Brain pericyte (primary cell): ENCODE data around the gene TMEM233.
"Not testable (repeated sequence)": the region's sequence is repeated elsewhere in the genome, so short reads cannot be mapped to it uniquely, and the experiment has no call there.

Experiments
- DNase-seq: peaks from one replicate; pipeline ENCODE4 v3.0.0-alpha.2; 2012; ENCODE audit warnings: low read depth, low spot score

The TMEM233 gene

DNA sequence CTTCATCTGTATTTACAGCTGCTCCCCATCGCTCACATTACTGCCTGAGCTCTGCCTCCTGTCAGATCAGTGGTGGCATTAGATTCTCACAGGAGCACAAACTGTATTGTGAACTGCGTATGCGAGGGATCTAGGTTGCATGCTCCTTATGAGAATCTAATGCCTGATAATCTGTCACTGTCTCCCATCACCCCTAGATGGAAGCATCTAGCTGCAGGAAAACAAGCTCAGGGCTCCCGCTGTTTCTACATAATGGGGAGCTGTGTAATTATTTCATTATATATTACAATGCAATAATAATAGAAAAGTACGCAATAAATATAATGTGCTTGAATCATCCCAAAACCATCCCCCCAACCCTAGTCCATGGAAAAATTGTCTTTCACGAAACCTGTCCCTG, 64.6 kb downstream of the TMEM233 start:
- not testable (repeated sequence) for DNase-seq

DNA sequence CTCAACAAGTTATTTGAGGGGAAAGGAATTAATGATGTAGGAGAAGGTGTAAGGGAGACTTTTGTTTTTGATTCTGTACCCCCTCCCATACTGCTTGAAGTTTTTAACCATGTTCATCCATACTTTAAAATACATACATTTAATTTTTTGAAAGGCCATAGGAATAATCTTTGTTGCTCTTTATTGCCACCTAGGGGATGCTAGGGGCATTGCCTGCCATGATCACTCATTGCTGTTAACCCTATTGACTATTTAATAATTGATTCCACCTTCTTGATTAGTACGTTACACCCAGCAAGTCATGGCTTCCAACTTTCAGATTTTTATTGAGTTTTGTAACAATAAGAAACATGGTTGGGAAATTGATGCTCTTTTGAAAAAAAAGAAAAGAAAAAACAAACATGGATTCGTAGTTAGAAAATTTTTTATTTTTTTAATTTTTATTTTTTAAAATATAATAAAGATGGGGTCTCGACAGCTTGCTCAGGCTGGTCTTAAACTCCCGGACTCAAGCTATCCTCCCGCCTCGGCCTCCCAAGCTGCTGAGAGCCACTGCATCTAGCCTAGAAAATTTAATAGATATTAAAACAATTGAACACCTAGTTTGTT, 65.8 kb downstream of the TMEM233 start:
- DNase-seq: no peak

DNA sequence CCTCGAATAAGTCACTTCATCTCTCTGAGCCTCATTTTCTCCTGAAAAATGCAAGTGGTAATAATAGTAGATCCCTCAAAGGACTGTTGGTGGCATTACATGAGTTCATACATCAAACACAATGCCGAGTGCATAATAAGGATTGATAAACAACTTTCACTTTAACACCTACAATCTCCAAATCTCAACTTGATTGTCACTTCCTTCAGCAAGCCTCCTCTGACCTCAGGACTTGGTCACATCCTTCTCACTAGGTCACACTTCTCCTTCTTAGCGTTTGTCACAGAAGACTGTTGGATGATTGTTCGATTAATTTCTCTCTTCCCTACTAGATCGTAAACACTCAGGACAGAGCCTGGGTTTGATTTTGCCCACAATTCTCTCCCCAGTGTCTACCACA, 66.5 kb downstream of the TMEM233 start:
- no peak for DNase-seq

DNA sequence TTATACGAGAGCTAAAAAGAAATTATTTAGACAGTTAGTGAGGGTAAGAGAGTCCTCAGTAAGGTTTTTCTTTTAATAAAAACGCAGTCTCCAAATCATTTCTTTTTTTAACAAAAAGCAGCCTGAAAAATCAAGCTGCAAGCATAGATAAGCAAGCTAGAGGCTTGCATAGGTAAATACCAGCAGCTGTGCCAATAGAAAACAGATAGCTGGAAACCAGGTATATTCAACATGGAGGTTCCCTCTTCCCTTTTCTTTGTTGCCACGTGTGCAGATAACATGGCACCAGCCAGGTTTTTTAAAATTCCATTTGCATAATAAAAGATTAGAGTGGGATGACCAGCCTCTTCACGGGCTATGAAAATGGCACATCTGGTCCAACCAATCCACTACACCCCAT, 68.3 kb downstream of the TMEM233 start:
- DNase-seq: no peak

DNA sequence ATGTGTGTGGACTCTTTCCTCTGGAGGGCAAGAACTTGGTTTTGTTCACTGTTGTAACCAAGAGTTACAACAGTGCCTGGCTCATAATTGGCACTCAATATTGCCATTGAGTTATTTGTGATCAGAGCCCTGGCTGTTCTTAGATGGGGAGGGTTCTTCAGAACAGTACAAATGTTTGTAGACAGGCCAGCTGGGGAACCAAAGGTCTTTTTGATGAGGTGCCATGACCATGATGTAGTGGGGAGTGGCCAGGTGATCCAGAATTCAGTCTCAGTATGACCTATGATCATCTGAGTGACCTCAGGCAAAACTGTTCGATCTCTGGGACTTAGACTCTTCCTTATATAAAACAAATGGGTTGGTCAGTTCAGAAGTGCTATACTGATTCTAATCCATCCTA, 71.1 kb downstream of the TMEM233 start:
- DNase-seq: no peak

DNA sequence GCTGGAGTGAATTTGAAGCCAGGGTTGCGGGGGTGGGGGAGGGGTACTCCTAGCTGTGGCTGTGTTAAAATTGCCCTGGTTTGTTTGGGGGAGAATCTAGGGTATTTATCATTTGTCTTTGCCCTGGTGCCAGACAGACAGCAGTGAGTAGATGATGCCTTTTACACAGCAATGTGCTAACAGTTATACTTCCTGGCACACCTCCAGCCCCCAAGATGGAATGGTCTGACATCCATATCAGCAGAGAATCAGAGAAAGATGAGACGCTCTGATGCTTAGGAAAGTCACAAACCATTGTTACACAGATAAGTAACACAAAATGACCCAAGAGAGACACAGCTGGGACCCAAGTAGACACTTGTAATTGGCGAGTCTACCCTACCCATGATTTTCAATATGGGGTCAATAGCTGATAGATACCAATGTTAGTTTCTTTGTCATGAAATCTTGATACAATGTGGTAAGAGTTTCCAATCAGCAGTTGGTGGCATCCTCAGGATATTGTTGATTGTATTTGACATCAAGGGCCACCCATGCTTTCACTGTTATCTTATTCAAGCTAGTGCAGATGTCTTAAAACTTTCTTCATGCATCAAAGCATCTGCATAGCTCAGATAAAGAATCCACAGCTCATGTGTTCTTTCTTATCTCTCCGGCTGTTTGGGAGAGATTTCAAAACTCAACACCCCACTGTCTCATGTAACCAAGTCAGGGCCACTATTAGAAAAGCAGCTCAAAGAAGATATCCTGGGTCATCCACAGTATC, 71.8 kb downstream of the TMEM233 start:
- no peak for DNase-seq

DNA sequence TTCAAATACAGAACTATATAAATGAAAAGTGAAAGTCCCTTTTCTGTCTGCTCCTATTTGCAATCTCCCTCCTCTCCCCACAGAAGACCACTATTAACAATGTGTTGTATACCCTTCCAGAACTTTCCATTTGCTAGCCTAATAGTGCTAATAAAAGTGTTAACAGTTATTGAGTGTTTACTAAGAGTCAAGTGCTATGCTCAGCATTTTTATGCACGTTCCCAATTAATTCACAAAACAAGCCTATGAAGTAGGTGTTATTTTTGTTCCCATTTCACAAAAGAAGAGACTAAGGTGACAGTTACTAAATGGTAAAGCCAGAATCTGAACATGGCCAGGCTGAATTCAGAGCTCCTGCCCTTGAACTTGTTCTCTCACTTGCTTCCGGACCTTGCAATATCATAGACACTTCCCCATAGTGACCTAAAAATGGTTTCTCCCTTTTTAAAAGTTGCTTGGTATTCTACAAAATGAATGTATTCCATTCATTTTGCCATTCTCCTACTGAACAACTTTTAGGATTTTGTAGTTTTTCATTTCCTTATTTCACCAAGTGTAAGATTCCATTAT, 72.7 kb downstream of the TMEM233 start:
- DNase-seq: no peak

DNA sequence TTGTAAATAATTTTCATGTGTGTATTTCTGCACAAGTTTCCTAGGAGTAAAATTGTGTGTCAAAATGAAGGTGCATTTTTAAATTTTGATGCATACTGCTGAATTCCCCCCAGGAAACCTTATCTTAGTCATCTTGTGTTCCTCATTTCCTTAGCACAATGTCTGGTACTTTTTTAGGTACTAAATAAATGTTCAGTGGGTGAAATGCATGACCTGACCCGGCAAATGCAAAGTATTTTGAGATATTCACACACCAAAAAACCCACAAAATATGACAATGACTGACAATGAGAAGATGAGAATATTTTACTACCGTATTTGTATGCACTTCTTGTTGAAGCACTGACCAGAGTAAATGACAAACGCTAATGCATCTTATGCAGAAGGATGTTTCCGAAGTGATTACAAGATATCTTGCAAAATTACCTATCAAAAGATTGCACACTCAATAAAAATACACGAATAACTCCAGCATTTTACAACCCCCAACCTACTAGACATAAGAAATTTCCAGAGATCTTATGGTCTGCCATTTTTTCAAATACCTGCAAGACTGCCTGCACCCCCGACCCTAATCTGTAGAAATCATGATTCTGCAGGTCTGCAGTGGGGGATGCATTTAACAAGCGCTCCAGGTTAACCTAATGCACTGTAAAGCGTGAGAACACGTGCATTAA, 73.5 kb downstream of the TMEM233 start:
- DNase-seq: no peak

DNA sequence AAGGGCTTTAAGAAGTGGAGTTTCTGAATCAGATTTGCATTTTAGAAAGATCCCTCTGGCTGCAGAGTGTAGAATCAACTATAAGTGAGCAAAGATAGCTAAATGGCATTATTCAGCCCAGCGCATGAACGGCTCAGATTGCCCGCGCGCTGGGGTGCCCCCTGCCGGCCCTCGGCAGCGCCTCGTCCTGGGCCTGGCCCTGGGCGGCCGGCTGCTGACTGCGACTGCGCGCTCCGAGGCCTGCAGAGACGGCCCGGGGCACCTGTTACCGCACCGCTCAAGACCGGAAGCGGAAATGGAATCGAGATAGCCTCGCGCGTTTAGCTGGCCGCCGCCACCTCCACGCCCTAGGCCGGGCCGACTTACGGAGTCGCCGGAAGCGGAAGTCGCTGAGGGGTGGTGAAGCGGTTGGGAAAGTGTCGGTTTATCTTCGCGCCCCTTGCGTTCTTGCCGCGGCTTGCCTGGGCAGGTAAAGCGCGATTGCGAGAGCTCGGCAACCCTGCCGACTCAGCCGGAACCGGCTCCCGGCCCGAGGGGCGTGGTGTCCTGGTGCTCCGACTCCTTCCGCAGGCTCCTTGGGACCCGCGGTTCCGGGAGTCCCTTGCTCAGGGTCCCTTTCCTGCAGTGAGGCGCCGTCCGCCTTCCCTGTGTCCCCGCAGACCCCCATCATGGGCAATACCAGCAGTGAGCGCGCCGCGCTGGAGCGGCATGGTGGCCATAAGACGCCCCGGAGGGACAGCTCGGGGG, 74.2 kb downstream of the TMEM233 start, which contains the start of gene PRKAB1:
Gene PRKAB1, plus strand, starts transcription at position 557 of the 747 bp plus-strand sequence. Its CDS starts 112 bp downstream, at position 669.
- peak; percentile 86 for DNase-seq

DNA sequence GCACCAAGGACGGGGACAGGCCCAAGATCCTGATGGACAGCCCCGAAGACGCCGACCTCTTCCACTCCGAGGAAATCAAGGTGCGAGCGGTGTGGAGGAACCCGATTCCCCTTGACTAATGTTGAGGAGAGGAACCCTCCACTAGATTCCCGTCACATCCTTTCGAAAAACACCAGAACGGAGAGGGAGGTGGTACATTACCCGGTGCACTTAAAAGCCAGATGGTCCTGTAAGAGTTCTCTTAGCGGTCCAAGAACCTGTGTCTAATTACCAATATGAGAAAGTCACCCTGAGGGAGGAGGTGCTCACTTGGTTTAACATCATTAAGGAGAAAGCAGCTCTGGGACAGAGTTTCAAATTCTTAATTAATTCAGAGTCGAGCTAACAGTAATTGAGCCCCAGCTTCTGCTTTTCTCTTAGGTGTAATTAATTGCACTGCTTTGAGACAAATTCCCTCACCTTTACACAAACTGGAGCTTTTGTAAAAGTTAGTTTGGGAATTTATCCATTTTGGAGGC, 74.8 kb downstream of the TMEM233 start:
- DNase-seq: no peak

DNA sequence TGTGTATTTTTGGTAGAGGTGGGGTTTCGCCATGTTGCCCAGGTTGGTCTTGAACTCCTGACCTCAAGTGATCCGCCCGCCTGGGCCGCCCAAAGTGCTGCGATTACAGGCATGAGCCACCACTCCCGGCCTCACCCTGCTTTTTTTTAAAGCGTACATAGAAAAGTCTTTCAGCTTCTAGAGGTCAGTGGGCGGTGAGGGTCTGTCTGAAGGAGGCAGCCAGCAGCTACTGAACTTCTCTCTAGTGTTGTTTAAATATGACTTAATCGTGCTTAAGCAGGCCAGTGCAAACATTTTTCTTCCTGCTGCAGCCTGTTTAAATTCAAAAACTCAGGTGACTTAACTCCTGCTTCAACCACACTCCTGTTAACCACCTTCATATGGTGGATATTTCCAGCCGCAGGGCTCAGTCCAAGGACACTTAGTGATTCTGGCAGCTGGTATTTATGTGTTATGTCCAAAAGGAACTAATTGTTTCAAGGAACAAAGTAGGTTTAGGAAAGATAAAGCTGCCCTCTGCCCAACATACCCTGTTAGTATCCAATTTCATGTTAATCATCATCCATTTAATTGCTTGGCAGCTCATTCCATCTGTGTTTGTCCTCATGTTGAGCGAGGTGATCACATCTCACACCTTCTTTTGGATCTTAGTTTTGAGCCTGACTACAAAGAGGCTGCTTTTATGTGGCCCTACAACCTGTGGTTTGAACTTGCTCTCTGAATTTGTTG, 76.3 kb downstream of the TMEM233 start:
- no peak for DNase-seq

DNA sequence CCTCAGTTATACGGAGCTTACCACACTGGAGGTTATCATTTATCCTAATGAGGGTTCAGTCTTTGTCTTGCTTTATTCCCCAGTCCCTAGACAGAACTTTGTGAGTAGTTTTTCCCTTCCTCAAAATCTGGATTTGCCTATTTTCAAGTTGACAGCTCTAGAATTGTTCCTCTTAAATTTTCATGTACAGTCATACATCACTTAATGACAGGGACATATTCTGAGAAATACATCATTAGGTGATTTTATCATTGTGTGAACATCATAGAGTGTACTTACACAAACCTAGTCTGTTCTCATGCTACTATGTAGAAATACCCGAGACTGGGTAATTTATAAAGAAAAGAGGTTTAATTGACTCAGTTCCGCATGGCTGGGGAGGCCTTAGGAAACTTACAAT, 77.5 kb downstream of the TMEM233 start:
- DNase-seq: no peak

DNA sequence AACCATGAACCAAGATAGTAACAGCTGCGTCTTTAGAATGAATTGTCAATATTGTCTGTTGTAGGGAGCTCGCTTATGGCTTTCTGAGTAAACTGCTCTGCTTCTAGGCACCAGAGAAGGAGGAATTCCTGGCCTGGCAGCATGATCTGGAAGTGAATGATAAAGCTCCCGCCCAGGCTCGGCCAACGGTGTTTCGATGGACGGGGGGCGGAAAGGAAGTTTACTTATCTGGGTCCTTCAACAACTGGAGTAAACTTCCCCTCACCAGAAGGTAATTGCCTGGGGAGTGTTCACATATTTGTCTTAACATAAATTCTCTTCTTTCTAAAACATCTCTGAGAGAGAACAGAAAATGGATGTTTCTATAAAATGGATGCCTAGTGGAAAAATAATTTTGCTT, 78.6 kb downstream of the TMEM233 start:
- DNase-seq: no peak

DNA sequence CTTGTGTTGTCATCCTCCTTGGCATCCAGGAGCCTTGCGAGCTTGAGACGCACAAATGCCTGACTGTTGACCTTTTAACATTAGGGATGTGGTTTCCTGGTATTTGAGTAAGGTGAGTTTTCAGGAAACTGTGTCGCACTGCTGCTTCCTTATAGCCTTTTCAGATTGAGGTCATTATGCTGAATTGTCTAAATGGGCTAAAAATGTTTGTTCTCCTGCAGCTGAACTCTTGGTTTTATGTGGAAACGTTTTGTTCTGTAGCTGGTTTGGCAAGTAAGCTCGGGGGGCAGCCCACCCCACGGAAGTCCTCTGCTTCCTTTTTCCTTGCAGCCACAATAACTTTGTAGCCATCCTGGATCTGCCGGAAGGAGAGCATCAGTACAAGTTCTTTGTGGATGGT, 80.1 kb downstream of the TMEM233 start:
- DNase-seq: no peak

DNA sequence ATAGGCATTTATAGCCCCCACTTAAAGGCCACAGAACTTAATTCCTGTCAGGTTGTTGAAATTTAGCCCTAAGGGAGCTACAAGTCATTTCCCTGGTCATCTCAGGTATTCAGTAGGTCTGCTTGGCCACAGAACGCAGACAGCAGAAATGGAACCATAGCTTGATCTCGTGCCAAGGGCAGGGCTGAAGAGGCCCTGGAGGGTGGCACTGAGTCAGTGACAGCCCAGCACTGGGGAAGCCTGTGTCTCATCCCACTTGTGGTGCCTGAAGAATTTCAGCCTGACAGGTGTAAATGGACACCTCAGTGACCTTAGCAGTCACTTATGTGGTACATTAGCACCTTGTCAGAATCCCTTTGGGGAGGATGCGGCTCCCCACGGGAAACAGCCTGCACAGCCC, 81.0 kb downstream of the TMEM233 start:
- no peak for DNase-seq

DNA sequence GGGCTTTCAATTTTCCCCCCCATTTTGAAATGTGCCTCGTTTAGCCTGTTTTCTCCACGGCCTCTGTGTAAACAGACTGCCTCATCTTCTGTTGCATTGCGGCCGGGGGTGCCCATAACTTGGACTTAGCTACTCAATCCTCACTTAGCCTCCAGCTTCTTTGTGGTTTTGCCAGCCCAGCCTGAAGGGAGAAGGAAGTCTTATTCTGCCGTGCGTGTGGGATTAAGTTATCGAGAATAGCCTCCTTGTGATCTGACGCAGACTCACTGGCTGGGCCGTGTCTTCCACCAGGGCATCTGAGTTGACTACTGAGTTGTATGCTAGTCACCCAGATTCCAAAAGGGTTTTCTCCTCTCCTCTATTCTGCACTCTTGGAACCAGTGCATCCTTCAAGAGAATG, 82.4 kb downstream of the TMEM233 start:
- no peak for DNase-seq

DNA sequence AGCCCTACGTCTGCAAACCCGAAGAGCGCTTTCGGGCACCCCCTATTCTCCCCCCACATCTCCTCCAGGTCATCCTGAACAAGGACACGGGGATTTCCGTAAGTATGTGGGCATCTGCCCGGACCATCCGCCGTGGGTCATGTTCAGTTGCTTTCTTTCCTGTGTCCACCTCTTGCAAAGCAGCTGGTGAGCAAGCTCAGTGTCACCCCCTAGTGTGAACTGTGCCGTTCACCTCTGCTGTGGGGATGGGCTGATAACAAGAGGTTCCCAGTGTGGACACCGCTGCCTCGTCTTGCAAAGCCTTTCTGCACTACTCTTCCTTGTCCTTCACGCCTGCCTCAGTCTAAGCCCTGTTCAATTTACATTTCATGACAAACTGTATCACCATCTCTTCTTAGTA, 83.0 kb downstream of the TMEM233 start:
- no peak for DNase-seq

DNA sequence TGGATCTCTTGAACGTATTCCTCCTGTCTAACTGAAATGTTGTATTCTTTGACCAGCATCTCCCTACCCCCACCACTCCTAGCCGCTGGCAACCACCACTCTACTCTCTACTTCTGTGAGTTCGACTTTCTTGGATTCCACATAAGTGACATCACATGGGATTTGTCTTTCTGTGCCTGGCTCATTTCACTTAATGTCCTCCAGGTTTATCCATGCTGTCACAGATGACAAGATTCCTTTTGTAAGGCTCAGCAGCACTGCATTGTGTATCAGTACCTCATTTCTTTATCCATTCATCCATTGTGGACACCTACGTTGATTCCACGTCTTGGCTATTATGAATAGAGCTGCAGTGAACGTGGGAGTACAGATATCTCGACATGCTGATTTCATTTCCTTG, 84.9 kb downstream of the TMEM233 start:
- DNase-seq: no peak

DNA sequence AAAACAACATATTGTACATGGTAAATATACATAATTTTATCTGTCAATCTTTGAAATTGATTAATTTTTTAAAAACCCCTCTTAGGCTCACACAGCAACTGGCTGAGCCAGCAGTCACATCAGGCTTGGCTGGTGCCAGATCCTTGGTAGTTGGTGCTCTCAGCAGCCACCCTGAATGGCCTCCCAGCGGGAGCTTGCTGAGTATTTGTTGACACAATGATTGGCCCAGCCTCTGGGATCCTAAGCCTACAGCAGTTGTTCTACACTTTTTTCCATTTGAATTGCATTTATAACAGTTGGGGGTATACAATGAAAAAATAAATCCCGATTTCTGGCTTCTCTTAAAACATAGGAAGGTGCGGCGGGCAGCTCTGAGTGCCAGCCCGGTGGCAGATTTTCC, 85.5 kb downstream of the TMEM233 start:
- DNase-seq: peak; percentile 61

DNA sequence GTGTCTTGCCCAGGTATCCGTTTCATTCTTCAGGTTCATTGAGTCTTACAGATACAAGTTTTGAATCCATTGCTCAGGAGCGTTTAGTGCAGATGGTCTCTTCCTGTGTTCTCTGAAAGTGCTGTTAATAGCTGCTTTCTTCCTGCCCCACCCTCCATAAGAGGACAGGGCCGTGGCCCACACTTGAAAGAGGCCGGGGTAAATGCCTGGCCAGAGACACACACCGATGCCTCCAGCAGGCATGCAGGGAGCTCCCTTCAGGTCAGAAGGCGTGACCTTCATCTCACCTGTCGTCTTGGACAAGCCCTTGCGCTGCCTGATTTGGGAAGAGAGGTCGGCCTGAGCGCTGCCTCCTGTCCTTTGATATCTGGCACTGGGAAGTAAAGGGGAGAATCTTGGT, 85.9 kb downstream of the TMEM233 start:
- DNase-seq: no peak

DNA sequence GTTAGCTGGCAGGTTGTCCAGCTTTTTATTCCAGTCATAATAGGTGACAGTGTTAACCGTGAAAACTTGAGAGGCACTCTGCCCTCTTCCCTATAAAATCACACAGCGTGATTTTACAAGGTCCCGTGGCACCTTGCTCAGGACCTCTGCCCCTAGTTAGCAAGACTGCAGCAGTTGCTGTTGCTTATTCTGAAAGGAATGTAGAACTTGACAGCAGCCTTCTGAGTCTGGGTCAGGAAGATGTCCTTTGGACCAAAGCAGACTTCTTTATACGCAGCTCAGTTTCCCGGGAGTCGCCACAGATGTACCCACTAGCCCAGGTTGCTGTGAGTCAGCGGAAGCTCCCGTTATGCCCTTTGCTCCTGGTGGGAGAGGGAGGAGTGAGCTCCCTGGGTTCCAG, 87.5 kb downstream of the TMEM233 start:
- DNase-seq: no peak
